HepG2 (cell line): ENCODE results near the gene C11orf68. TPM values are rescaled to one million over a fixed set of nuclear protein-coding genes. Genes with fewer than 3 reads are reported as not detected.

Source experiments
- CEBPZ ChIP-seq: IDR thresholded peaks from 2 replicates; pipeline ENCODE4 v1.6.1; 2012; ENCODE audit warnings: low read length, improper control_type of control experiment
- FOXK2 ChIP-seq: fragments of 450-650 bp; IDR thresholded peaks from 2 replicates; pipeline ENCODE4 v1.6.1; 2016
- IRF9 ChIP-seq: sonication (generic); formaldehyde crosslinking; IDR thresholded peaks from 2 replicates; pipeline ENCODE4 v1.8.0; 2022; ENCODE audit warnings: missing genetic modification reagents, mild to moderate bottlenecking, borderline replicate concordance
- KDM1A ChIP-seq: IDR thresholded peaks from 2 replicates; pipeline ENCODE4 v1.6.1; 2016; ENCODE audit warnings: missing compliant biosample characterization
- PBX3 ChIP-seq: sonication (generic); formaldehyde crosslinking; IDR thresholded peaks from 2 replicates; pipeline ENCODE4 v1.8.1; 2023; ENCODE audit warnings: missing genetic modification reagents, inconsistent platforms, borderline replicate concordance
- PPARG ChIP-seq: conservative IDR thresholded peaks from 2 replicates; pipeline ENCODE4 v1.6.1; 2016; ENCODE audit warnings: missing biosample characterization, missing genetic modification reagents
- SKI ChIP-seq: fragments of 450-650 bp; IDR thresholded peaks from one replicate; pipeline ENCODE4 v1.6.1; 2018; ENCODE audit warnings: mild to moderate bottlenecking; ENCODE audit not compliant: partially characterized antibody
- SMAD9 ChIP-seq: sonication (generic); formaldehyde crosslinking; IDR thresholded peaks from 2 replicates; pipeline ENCODE4 v1.5.1; 2020; ENCODE audit warnings: mild to moderate bottlenecking, missing genetic modification reagents
- SP5 ChIP-seq: IDR thresholded peaks from 2 replicates; pipeline ENCODE4 v1.6.1; 2016; ENCODE audit warnings: low read depth, borderline replicate concordance
- TFAP4 ChIP-seq: sonication (generic); IDR thresholded peaks from 2 replicates; pipeline ENCODE4 v1.6.1; 2016; ENCODE audit warnings: low read depth, borderline replicate concordance
- U2AF2 ChIP-seq: fragments of 200-400 bp; formaldehyde crosslinking; IDR thresholded peaks from 2 replicates; pipeline ENCODE4 v1.6.1; 2017; ENCODE audit warnings: low read depth, mild to moderate bottlenecking, low read length
- ZBTB3 ChIP-seq: sonication (generic); formaldehyde crosslinking; IDR thresholded peaks from 2 replicates; pipeline ENCODE4 v1.4.0; 2020; ENCODE audit warnings: low read depth, mild to moderate bottlenecking, moderate library complexity, missing genetic modification reagents, borderline replicate concordance
- ZNF318 ChIP-seq: sonication (generic); formaldehyde crosslinking; IDR thresholded peaks from 2 replicates; pipeline ENCODE4 v1.4.0; 2020; ENCODE audit warnings: mild to moderate bottlenecking, missing genetic modification reagents
- polyA plus RNA-seq, 8 experiments: library from polyadenylated mRNA; depleted of rRNA in 3 of 8; stranded (reverse) in 7 of 8; unstranded in 1 of 8; fragments of >200 nt; fragmentation: Illumina TruSeq in 4 of 8; extraction: Trizol in 4 of 8; gene quantifications; 2 replicates each; pipeline versions ENCODE4 v1.2.1 to v1.2.3, GENCODE V29; 2011 to 2016; ENCODE audit warnings: low read depth in 4 of 8, missing spikeins in 1 of 8, mixed read lengths in 1 of 8; ENCODE audit not compliant: insufficient read depth in 1 of 8
- total RNA-seq, 5 experiments: library from RNA; depleted of rRNA; stranded (reverse); fragments of >200 nt; fragmentation: Illumina TruSeq; extraction: Trizol; gene quantifications; 2 replicates each; pipeline ENCODE4 v1.2.3, GENCODE V29; 2016; ENCODE audit warnings: low read depth in 1 of 5

The C11orf68 gene
- total and polyA plus RNA-seq, 2 of the 13 experiments (the other 11 are each of a cell fraction or from before 2014, with no cell fraction given), result 8.4 to 28.3 TPM

GRCh38 chr11:65918211-65919140, at the start of gene C11orf68 (continued):
- TF ChIP-seq IRF9 (CRISPR knock-in tag), result no peak
- no peak for TF ChIP-seq CEBPZ
- no peak for TF ChIP-seq SP5 (CRISPR knock-in tag)
- no peak for TF ChIP-seq ZBTB3 (CRISPR knock-in tag)
- no peak for TF ChIP-seq SMAD9
- 0 out of 2 replicates have a peak, but pooled peaks have one; percentile 6 for TF ChIP-seq PBX3 (CRISPR knock-in tag)
- TF ChIP-seq SKI, result no peak
- TF ChIP-seq TFAP4, result no peak
- TF ChIP-seq PPARG (CRISPR knock-in tag), result no peak
- no peak for TF ChIP-seq ZNF318 (CRISPR knock-in tag)
- no peak for TF ChIP-seq FOXK2
- TF ChIP-seq KDM1A, result peak; percentile 47; the same call in 1 of the 2 replicates
- TF ChIP-seq U2AF2, result no peak
